ENCODE measurements around the gene FBXO31.

Gene FBXO31

GRCh38 chr16:87417528-87417910 is 33.9 kb upstream of the FBXO31 start:
- no peak overlapping the region for H3K4me3 ChIP-seq (ENCODE audit: low read depth, low read length)

GRCh38 chr16:87416826-87417527 is 33.4 kb upstream of the FBXO31 start:
- TF ChIP-seq CTCF (IDR thresholded peaks at IDR 0.05; ENCODE audit: borderline replicate concordance, insufficient read depth, low read depth, low read length), result no peak
- no peak overlapping the region for H3K4me3 ChIP-seq (ENCODE audit: low read depth, low read length)

More at GRCh38 chr16:87417528-87417910, 33.9 kb upstream of the FBXO31 start:
- no peak for TF ChIP-seq CTCF (IDR thresholded peaks at IDR 0.05; ENCODE audit: borderline replicate concordance, insufficient read depth, low read depth, low read length)

GRCh38 chr16:87415441-87415840 is 31.9 kb upstream of the FBXO31 start:
- TF ChIP-seq CTCF (IDR thresholded peaks at IDR 0.05; ENCODE audit: borderline replicate concordance, insufficient read depth, low read depth, low read length), result no peak
- no peak overlapping the region for H3K4me3 ChIP-seq (ENCODE audit: low read depth, low read length)

DNA sequence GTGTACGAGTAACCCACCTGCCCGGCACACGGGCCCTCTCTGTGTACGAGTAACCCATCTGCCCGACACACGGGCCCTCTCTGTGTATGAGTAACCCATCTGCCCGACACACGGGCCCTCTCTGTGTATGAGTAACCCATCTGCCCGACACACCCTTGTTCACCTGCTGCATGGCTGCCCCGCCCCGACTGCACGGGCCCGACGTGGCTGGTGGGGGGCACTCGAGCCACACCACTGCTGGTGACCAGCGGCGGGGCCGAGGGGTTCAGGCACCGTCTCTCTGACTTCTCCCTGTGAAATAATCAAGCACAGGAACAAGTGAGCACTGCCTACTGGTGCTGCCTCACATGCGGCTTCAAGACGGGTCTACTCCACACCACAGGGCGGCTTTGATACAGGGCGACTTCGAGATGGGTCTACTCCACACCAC is 30.7 kb upstream of the FBXO31 start:
- no peak overlapping the region for H3K4me3 ChIP-seq (ENCODE audit: low read depth, low read length)
- TF ChIP-seq CTCF (IDR thresholded peaks at IDR 0.05; ENCODE audit: borderline replicate concordance, insufficient read depth, low read depth, low read length), result no peak

DNA sequence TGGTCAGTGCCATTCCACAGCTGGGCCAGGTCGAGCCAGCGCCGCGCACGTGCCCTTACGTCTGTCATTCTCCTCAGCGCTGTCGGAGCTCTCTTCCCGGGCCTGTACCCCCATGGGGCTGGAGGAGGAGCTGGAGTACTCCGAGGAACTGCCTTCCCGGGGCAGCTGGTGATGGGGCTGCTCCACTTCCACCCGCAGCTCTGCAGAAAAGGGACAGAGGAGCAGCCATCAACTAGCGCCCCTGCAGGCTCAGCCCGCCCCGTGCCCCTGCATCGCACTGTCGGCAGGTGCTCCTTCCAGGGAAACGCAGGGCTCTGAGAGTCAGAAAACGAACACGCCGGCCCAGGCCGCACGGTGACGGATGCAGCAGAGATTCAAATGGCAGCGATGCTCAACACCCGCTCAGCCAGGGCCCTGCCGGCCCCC is 29.4 kb upstream of the FBXO31 start:
- TF ChIP-seq CTCF (IDR thresholded peaks at IDR 0.05; ENCODE audit: borderline replicate concordance, insufficient read depth, low read depth, low read length), result no peak
- H3K4me3 ChIP-seq (ENCODE audit: low read depth, low read length), result no peak overlapping the region

DNA sequence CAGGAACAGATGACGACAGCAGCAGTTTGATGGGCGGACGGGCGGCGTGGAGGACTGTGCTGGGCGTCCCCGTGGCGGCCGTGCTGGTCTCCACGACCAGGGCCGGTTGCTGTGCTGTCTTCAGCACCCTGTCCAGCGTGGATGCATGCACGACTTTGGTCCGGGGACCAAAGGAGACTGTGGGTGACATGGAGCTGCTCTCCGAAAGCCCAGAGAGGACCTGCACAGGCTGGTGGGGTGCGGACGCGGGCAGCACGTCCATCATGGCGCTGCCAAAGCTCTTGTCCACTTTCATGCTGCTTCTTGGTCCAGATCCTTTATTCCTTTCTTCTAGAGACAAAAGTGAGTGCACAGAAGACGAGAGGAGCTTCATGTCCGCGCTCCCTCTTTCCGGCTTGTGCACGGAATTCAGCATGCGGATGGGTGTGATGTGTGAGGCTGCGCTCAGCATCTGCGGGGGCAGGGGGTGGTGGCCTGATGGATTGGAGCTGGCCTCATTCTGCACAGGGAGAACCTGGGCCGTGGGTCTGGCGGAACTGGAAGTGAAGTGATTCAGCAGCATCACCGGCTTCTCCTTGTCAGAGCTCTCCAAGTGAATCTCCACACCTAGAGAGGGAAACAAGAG is 28.9 kb upstream of the FBXO31 start:
- no peak for TF ChIP-seq CTCF (IDR thresholded peaks at IDR 0.05; ENCODE audit: borderline replicate concordance, insufficient read depth, low read depth, low read length)

More for the DNA sequence above, 28.9 kb upstream of the FBXO31 start:
- H3K4me3 ChIP-seq (ENCODE audit: low read depth, low read length), result no peak overlapping the region

Measured in GM12875 (cell line).